ENCODE measurements around the gene MLXIP.
"Not testable (repeated sequence)": the region's sequence is repeated elsewhere in the genome, so short reads cannot be mapped to it uniquely, and the experiment has no call there.

Gene MLXIP

DNA sequence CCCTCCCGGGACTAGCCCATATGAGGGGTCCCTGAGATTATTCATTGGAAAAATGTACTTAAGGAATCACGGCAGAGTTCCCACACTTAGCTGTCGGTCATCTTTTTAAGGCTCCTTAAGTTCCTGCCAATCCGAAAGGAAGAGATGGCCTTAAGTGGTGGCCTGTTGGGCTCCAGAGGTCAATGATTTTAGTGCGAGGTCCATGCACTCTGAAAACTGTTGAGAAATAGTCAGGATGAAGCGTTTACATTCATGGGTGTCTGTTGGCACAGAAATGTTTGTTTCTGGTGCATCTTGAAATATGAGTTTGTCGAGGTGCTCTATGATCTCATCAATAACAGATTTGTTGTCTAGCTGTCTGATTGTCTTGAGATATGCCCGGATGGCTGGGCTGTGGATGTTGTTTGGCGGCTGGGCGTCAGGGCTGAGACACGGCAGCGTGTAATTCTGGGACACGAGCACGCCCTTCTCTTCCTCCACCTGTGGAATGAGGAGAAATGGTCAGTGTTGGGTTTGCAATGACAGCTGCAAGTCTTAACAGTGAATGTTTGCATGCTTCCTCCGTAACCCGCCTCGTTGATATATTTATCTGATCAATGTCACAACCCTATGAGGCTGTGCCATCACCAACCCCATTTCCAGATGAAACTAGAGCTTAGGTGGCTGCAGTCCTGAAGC is 93.8 kb downstream of the MLXIP start:
- H3K36me3 Mint-ChIP-seq (ENCODE audit: low read depth), result no peaks in the 10 kb centered on the region
- H3K27ac Mint-ChIP-seq, result no peak overlapping the region
- no peak for DNase-seq
- H3K4me3 Mint-ChIP-seq, result no peak overlapping the region
- peaks cover 13% of the 10 kb centered on the region for H3K4me1 Mint-ChIP-seq (ENCODE audit: low read depth)
- H3K9me3 Mint-ChIP-seq, result no peaks in the 10 kb centered on the region
- H3K27me3 Mint-ChIP-seq, result peaks cover 12% of the 10 kb centered on the region

DNA sequence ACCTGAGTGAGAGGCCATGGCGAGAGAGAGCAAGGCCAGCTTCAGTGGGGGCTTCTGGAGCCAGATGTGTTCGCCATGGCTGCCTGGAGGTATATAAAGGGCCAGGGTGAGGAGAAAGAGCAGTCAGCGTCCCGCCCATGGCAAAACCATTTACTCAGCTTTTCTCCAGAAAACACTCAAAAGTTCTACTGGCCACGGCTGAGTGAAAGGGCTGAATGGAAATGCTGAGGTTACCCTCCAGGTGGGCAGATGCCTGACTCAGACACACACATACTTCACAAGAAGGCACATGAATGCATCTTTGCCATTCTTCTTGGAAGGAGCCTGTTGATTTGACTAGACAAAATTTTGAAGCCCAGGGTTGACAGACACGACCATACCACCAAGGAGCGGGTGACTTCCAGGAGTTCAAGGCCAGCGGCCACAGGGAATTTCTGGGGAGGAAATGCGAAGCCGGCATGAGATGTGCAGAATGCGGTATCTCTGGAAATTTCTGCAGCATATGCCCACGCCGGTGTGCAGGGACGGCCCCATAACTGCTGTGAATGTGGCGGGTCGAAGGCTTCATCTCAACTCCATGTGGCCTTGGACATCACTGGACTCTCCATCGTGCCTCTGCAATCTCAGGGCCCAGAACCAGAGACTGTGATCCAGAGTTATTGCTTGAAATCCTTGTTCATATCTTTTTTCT is 95.7 kb downstream of the MLXIP start, which contains the start of gene IL31:
IL31 (minus strand) TSS at position 67 of the 691 bp plus-strand sequence; CDS start at position 18, 49 bp downstream.
- peak within 1 kb of the TSS; percentile 18 for H3K27ac Mint-ChIP-seq
- peaks cover 6% of the 10 kb centered on the region for H3K27me3 Mint-ChIP-seq
- no peaks in the 10 kb centered on the region for H3K36me3 Mint-ChIP-seq (ENCODE audit: low read depth)
- H3K4me1 Mint-ChIP-seq (ENCODE audit: low read depth), result peaks cover 12% of the 10 kb centered on the region
- H3K4me3 Mint-ChIP-seq, result no peak within 1 kb of the TSS
- H3K9me3 Mint-ChIP-seq, result no peaks in the 10 kb centered on the region
- no peak for DNase-seq

DNA sequence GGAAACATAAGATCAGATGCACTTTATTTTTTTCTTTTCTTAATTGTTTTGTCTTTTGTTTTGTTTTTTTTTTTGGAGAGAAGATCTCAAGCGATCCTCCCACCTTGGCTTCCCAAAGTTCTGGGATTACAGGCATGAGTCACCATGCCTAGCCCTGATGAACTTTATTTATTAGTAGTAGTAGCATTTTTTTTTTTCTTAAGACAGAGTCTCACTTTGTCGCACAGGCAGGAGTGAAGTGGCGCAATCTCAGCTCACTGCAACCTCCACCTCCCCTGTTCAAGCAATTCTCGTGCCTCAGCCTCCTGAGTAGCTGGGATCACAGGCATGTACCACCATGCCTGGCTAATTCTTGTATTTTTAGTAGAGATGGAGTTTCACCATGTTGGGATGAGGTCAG is 97.9 kb downstream of the MLXIP start:
- peaks cover 14% of the 10 kb centered on the region for H3K4me1 Mint-ChIP-seq (ENCODE audit: low read depth)
- H3K27me3 Mint-ChIP-seq; H3K4me3 Mint-ChIP-seq; DNase-seq; H3K36me3 Mint-ChIP-seq (ENCODE audit: low read depth); H3K27ac Mint-ChIP-seq; H3K9me3 Mint-ChIP-seq: not testable (repeated sequence)

DNA sequence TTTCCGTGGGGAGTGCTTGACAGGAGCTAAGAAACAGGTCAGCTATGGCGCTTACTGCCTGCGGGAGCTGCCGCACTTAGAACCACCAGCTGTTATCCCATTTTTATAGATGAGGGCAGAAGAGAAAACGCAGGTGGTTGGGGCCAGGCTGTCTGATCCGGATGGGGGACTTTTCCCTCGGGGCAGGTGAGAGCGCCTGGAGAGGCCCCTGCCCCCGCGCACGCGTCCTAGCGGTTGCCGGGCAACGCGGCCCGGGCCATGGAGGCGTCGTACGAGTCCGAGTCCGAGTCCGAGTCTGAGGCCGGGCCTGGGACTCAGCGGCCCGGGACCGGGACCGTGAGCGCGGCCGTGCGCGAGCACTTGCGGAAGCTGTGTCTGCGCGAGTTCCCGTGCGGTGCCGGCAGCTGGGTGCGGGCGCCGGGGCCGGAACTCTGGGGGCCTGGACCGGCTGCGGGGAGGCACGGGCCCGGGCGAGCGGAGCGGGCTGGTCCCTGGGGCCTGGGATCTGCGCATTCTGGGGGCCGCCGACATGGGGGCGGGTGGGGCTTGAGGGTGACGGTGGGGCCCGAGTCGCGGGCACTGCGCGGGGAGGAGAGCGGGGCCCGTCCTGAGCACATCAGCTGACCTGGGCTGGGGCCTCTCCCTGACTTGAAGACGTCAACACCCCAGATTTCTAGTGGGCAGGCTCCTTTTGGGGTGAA is 104.5 kb downstream of the MLXIP start, which contains the start of gene LRRC43:
LRRC43 (plus strand) TSS at position 237 of the 701 bp plus-strand sequence; CDS start at position 259, 22 bp downstream.
- Mint-ChIP-seq H3K36me3 (ENCODE audit: low read depth) (no peaks in the 10 kb centered on the region), H3K9me3 (no peaks in the 10 kb centered on the region), H3K4me1 (ENCODE audit: low read depth) (peaks cover 9% of the 10 kb centered on the region), H3K27me3 (peaks cover 24% of the 10 kb centered on the region), H3K27ac (peak within 1 kb of the TSS; percentile 35), H3K4me3 (peak within 1 kb of the TSS; percentile 68)
- peak; percentile 58 for DNase-seq

DNA sequence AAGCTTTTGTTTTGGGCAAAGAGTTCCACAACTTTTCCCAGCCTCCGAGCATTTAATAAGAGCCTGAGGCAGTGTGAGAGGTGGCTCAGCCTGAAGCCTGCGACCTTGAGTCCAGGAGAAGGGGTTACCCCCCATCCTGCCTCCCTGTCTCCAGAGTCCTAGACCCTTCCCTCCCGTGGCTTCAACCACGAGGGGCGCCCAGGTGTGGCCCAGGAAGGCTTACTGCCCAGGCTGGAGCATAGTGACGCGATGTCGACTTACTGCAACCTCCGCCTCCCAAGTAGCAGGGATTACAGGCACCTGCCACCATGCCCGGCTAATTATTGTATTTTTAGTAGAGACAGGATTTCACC is 105.0 kb downstream of the MLXIP start:
- H3K9me3 Mint-ChIP-seq, result no peaks in the 10 kb centered on the region

DNA sequence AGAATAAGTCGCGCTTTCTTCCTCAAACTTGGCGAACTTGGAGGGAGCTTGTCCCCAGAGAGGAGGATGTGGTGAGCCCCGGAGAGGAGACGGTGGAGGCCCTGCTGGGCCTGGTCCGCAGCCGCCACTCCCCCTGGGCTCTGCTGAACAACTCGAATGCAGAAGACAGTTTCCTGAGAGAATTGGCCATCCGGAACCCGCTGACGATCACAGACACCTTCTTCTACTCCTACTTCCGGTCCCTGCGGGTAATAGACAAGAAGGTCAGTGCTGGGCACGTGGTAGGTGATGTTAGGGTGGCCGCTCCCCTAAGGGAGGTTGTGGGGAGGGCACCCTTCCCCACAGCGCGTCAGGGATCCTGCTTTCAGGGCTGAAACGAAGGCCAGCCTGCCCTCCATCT is 106.0 kb downstream of the MLXIP start:
- Mint-ChIP-seq H3K27me3 (peaks cover 24% of the 10 kb centered on the region), H3K9me3 (no peaks in the 10 kb centered on the region), H3K4me1 (ENCODE audit: low read depth) (peaks cover 9% of the 10 kb centered on the region), H3K27ac (no peak overlapping the region), H3K4me3 (no peak overlapping the region), H3K36me3 (ENCODE audit: low read depth) (no peaks in the 10 kb centered on the region)
- no peak for DNase-seq

More for the DNA sequence above, 105.0 kb downstream of the MLXIP start:
- DNase-seq, result no peak
- H3K27me3 Mint-ChIP-seq, result peaks cover 24% of the 10 kb centered on the region
- H3K27ac Mint-ChIP-seq, result no peak overlapping the region
- no peaks in the 10 kb centered on the region for H3K36me3 Mint-ChIP-seq (ENCODE audit: low read depth)
- peaks cover 9% of the 10 kb centered on the region for H3K4me1 Mint-ChIP-seq (ENCODE audit: low read depth)
- H3K4me3 Mint-ChIP-seq, result peak overlapping the region; percentile 56

DNA sequence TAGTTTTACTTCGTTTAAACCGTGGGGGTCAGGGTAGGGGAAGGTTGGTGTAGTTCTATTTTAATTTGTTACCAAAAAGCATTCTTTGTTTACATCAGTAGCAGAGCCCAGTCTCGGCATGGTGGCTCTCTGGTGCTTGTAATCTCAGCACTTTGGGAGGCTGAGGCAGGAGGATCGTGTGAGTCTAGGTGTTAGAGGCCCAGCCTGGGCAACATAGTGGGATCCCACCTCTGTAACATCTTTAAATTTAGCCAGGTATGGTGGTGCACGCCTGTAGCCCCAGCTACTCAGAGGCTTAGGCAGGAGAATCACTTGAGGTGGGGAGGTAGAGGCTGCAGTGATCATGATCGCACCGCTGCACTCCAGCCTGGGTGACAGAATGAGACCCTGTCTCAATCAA is 106.5 kb downstream of the MLXIP start:
- no peak for DNase-seq
- Mint-ChIP-seq H3K27me3 (peaks cover 24% of the 10 kb centered on the region), H3K36me3 (ENCODE audit: low read depth) (no peaks in the 10 kb centered on the region), H3K27ac (no peak overlapping the region), H3K4me3 (no peak overlapping the region), H3K4me1 (ENCODE audit: low read depth) (peaks cover 7% of the 10 kb centered on the region), H3K9me3 (no peaks in the 10 kb centered on the region)

DNA sequence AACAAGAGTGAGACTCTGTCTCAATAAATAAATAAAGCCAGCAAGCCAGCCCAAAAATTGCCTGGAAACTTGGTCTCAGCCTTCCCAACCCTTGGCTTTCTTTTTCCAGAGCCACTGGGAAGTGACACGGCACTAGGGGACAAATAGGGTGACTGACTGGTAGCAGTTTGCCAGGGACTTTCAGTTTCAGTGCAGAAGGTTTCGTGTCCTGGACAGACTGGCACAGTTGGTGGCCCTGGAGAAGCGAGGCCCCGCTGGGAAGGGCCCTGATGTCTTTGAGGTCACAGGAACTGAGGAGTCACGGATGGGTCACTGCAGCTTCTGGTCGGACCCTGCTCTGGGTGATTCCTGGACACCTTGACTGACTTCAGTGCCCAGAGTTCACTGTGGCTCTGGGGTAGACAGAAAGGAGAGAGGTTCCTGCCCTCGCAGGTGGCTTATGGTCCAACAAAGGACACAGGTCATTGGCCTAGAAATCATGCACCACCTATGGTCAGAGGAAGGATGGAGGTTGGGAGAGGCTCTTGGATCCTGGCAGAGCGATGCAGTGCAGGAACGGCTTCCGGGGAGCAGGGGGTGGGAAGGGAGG is 107.0 kb downstream of the MLXIP start:
- Mint-ChIP-seq H3K27me3 (peaks cover 24% of the 10 kb centered on the region), H3K27ac (no peak overlapping the region), H3K36me3 (ENCODE audit: low read depth) (no peaks in the 10 kb centered on the region), H3K4me3 (no peak overlapping the region), H3K9me3 (no peaks in the 10 kb centered on the region), H3K4me1 (ENCODE audit: low read depth) (peaks cover 7% of the 10 kb centered on the region)
- DNase-seq, result no peak

DNA sequence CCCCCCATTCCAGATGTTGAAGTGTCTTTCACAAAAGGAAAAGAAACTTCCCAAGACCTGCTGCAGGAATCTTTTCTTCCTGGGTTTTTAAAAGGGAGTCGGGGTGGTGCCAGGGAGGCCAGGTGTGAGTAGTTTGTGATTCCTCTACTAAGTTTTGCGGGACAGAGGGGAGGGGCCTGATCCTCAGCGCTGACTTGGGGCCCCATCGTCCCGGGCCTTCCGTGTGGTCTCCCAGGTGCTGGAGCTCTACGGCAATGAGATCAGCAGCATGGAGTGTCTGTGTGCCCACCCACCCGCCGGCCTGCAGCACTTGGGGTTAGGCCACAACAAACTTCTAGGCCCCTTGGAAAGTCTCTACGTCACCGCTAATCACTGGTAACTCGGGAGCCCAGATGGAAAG is 108.9 kb downstream of the MLXIP start:
- Mint-ChIP-seq H3K27me3 (peaks cover 18% of the 10 kb centered on the region), H3K36me3 (ENCODE audit: low read depth) (no peaks in the 10 kb centered on the region), H3K4me1 (ENCODE audit: low read depth) (peaks cover 11% of the 10 kb centered on the region), H3K4me3 (no peak overlapping the region), H3K27ac (no peak overlapping the region), H3K9me3 (no peaks in the 10 kb centered on the region)
- no peak for DNase-seq

DNA sequence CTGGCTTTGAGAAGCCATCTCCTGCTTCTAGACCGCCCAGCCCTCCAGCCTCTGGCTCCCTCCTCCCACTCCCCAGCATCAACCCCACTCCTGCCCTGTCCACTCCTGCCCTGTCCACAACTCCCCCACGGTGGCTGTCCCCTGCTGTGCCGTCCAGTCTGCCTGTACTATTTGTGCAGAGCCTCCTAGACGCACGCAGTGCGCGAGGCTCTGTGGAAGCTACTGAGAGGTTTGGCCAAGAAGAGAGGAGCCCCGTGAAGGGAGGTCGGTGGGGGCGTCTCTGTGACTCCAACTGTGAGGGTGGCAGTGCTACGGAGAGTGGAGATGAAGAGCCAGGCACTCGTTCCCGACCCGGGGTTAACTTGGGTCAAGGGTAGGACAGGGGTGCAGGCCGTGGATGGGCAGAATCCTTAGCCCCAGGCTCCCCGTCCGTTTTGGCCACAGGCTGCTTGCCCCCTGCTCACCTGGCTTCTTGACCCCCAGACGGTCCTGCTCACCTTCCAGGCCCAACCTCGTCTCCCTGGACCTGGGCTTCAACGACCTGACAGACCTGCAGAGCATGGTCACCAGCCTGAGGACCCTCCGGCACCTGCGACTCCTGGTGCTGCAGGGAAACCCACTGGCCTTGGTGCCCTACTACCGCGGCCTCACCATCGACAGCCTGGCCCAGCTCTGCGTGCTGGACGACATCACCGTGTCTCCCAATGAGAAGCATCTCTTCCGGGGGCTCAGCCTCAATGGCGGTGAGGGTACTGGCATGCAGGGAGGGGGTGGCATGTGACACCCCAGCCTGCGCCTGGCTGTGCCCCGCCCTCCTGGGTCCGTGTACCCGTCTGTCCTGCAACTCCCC is 111.3 kb downstream of the MLXIP start:
- Mint-ChIP-seq H3K4me3 (no peak overlapping the region), H3K9me3 (peaks cover under 1% of the 10 kb centered on the region), H3K27ac (no peak overlapping the region), H3K4me1 (ENCODE audit: low read depth) (peaks cover 4% of the 10 kb centered on the region), H3K36me3 (ENCODE audit: low read depth) (no peaks in the 10 kb centered on the region), H3K27me3 (peaks cover under 1% of the 10 kb centered on the region)
- DNase-seq, result no peak

DNA sequence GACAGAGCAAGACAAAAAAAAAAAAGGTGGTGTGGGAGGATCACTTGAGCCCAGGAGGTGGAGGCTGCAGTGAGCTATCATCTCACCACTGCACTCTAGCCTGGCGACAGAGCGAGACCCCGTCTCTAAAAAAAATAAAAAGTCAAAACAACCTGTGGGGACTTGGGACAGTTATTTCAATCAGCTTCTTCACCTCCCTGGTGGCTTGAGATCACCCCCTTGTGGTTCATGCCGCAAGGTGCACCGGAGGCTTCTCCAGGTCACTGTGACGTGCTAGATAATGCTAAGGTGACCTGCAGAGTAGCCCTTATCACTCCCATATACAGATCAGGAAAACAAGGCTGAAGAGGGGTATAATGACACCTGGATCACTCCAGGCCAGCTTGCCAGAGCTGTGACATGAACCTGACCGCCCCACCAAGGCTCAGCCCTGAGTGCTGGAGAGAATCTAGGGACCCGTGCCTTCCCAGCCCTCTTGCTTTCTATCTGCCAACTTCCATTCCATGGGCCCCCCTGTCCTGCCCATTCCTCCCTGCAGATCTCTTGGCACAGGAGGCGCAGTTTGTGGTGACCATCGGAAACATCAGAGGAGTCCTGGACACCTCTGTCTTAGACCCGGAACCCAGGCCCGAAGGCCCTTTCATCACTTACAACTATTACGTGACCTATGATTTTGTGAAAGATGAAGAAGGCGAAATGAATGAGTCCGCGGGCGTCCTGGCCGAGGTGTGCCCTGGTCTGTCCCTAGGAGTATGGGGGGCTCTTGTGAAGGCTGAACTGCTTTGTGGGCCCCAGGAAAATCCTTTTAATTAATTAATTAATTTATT is 112.5 kb downstream of the MLXIP start:
- peak; percentile 78 for DNase-seq
- H3K36me3 Mint-ChIP-seq (ENCODE audit: low read depth), result no peaks in the 10 kb centered on the region
- peaks cover 7% of the 10 kb centered on the region for H3K9me3 Mint-ChIP-seq
- peaks cover 4% of the 10 kb centered on the region for H3K4me1 Mint-ChIP-seq (ENCODE audit: low read depth)
- no peak overlapping the region for H3K27ac Mint-ChIP-seq
- H3K27me3 Mint-ChIP-seq, result no peaks in the 10 kb centered on the region
- H3K4me3 Mint-ChIP-seq, result no peak overlapping the region

DNA sequence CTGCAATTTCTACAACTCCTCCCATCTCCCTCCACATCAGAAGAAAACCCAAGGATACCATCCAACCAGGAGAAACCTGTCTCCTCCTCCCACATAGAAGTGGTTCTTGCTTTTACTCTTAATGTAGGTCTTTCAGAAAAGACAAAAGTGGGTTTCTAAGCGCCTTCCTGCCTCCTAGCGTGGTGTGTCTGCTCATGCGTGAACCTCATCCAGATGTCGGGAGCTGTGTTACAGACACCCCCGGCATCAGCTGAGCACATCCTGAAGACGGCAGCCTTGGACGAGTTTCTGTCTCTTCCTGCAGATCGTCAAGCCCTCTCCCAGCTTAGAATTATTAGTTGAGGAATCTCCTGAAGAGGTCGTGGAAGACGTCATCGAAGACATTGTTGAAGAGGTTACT is 113.9 kb downstream of the MLXIP start:
- H3K27ac Mint-ChIP-seq, result no peak overlapping the region
- peaks cover 2% of the 10 kb centered on the region for H3K27me3 Mint-ChIP-seq
- H3K36me3 Mint-ChIP-seq (ENCODE audit: low read depth), result no peaks in the 10 kb centered on the region
- H3K9me3 Mint-ChIP-seq, result peaks cover 7% of the 10 kb centered on the region
- H3K4me3 Mint-ChIP-seq, result no peak overlapping the region
- no peak for DNase-seq
- peaks cover 5% of the 10 kb centered on the region for H3K4me1 Mint-ChIP-seq (ENCODE audit: low read depth)

DNA sequence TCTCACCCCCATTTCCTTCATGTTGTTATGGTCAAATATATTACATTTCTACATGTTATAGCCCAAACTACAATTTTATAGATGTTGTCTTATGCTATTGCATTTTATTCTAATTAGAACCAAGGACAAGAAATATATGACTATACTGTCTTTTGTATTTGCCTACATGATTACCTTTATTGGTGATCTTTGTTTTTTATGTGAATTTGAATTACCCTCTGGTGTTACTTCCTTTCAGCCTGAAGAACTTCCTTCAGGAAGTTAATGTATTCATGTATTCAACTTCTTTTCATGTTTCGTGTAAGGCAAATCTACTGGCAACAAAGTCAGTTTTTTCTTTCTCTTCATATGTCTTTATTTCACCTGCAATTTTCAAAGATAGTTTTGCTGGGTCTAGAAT is 116.2 kb downstream of the MLXIP start:
- H3K27me3 Mint-ChIP-seq, result peaks cover 15% of the 10 kb centered on the region
- no peak for DNase-seq
- H3K4me1 Mint-ChIP-seq (ENCODE audit: low read depth), result peaks cover 12% of the 10 kb centered on the region
- no peak overlapping the region for H3K27ac Mint-ChIP-seq
- no peak overlapping the region for H3K4me3 Mint-ChIP-seq
- no peaks in the 10 kb centered on the region for H3K36me3 Mint-ChIP-seq (ENCODE audit: low read depth)
- H3K9me3 Mint-ChIP-seq, result peaks cover 7% of the 10 kb centered on the region

Measured in activated T-cell treated with anti-CD3 and anti-CD28 coated beads, Interleukin-2, amount 50 U/mL, for 24 hours (primary cell).